Fibroblast of lung (primary cell): Measurements from ENCODE around the gene ANKRD13D. TPM values are rescaled to one million over a fixed set of nuclear protein-coding genes. Genes with fewer than 3 reads are reported as not detected.

Experiments
- DNase-seq, 2 donors: peaks; one replicate each; pipeline versions ENCODE4 v3.0.0 to v3.0.0-alpha.2; 2010; ENCODE audit warnings: low read depth in 2 of 2
- H2AFZ ChIP-seq: 2 replicates; pipeline ENCODE4 v1.5.1; 2012; ENCODE audit warnings: low read length, control low read depth, inconsistent platforms
- H3K27ac ChIP-seq: 2 replicates; pipeline ENCODE4 v1.5.1; 2011; ENCODE audit warnings: low read length, control low read depth; ENCODE audit not compliant: insufficient read depth
- H3K27me3 ChIP-seq: 2 replicates; pipeline ENCODE4 v1.5.1; 2011; ENCODE audit warnings: mild to moderate bottlenecking, low read length; ENCODE audit not compliant: control insufficient read depth, insufficient read depth
- H3K36me3 ChIP-seq: 2 replicates; pipeline ENCODE4 v1.5.1; 2011; ENCODE audit warnings: low read length; ENCODE audit not compliant: control insufficient read depth, insufficient read depth
- H3K4me1 ChIP-seq: 2 replicates; pipeline ENCODE4 v1.5.1; 2011; ENCODE audit warnings: low read length; ENCODE audit not compliant: control insufficient read depth, insufficient read depth; ENCODE audit errors: extremely low read depth
- H3K4me2 ChIP-seq: 2 replicates; pipeline ENCODE4 v1.5.1; 2011; ENCODE audit warnings: low read length, control low read depth; ENCODE audit not compliant: insufficient read depth; ENCODE audit errors: extremely low read depth
- H3K4me3 ChIP-seq, 4 experiments: fragments of 200-600 bp in 1 of 4; sonication (generic) in 1 of 4; replicated peaks in 1 of 4; 2 replicates each; pipeline ENCODE4 v1.5.1; 2011 to 2016; ENCODE audit warnings: low read length in 4 of 4, low read depth in 3 of 4, mild to moderate bottlenecking in 3 of 4, control low read depth in 2 of 4, inconsistent platforms in 1 of 4, mixed read lengths in 1 of 4; ENCODE audit not compliant: insufficient read depth in 1 of 4; ENCODE audit errors: control extremely low read depth in 1 of 4
- H3K79me2 ChIP-seq: 2 replicates; pipeline ENCODE4 v1.5.1; 2012; ENCODE audit warnings: mild to moderate bottlenecking, low read length, inconsistent platforms; ENCODE audit not compliant: control insufficient read depth, insufficient read depth
- H3K9ac ChIP-seq: 2 replicates; pipeline ENCODE4 v1.5.1; 2011; ENCODE audit warnings: mild to moderate bottlenecking, low read length, control low read depth; ENCODE audit not compliant: insufficient read depth
- H3K9me3 ChIP-seq: 2 replicates; pipeline ENCODE4 v1.5.1; 2012; ENCODE audit warnings: low read depth, low read length; ENCODE audit not compliant: control insufficient read depth, insufficient read depth
- H4K20me1 ChIP-seq: 2 replicates; pipeline ENCODE4 v1.5.1; 2011; ENCODE audit warnings: low read length; ENCODE audit not compliant: control insufficient read depth, insufficient read depth; ENCODE audit errors: extremely low read depth
- EZH2 ChIP-seq: IDR thresholded peaks from 2 replicates; pipeline ENCODE4 v1.5.1; 2012; ENCODE audit warnings: low read length, control low read depth, mild to moderate bottlenecking; ENCODE audit errors: missing control alignments
- polyA plus RNA-seq, 2 donors: library from polyadenylated mRNA; depleted of rRNA in 1 of 2; stranded (reverse) in 1 of 2; unstranded in 1 of 2; fragments of >200 nt; gene quantifications; 2 replicates each; pipeline ENCODE4 v1.2.1, GENCODE V29; 2011 to 2012; ENCODE audit warnings: missing spikeins in 1 of 2
- total RNA-seq: library from RNA; depleted of rRNA; stranded (reverse); fragments of >200 nt; gene quantifications from 2 replicates; pipeline ENCODE4 v1.2.1, GENCODE V29; 2014
- TF ChIP-seq, protein P1 (sequence below), 2 donors: IDR thresholded peaks in 1 of 2; conservative IDR thresholded peaks in 1 of 2; 1 replicate in 1 of 2; 2 replicates in 1 of 2; pipeline ENCODE4 v1.5.1; 2011 to 2012; ENCODE audit warnings: low read length in 2 of 2, control low read depth in 1 of 2, inconsistent platforms in 1 of 2, low read depth in 1 of 2, mild to moderate bottlenecking in 1 of 2

The ANKRD13D gene
- total and polyA plus RNA-seq, 2 donors (not counting 1 experiment from before 2014, with no cell fraction given), result 11.5 to 45.4 TPM

DNA sequence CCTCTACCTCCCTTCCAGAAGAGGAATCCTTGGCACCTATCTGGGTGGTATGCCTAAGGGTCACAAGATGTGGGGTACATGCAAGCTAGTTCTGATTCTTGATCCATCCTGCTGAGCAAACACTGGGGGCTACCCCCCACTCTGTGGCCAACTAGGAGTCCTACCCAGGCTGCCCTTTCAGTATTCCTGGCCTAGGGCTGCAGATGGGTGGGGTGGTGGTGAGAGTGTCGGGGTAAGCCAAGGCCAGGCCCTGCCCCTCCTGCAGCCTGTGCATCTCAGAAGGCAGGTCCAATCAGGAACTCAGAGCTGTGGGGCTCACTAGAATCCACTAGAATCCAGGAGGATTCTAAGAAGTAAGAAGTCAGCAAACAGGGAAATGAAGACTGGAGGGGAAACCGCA lies 25.1 kb downstream of the ANKRD13D start:
- peaks cover 2% of the 10 kb centered on the region for H3K36me3 ChIP-seq
- no peak overlapping the region for H3K27ac ChIP-seq
- H3K79me2 ChIP-seq, result no peaks in the 10 kb centered on the region
- H3K4me2 ChIP-seq, result no peak overlapping the region
- no peaks in the 10 kb centered on the region for H3K9me3 ChIP-seq
- H4K20me1 ChIP-seq, result no peaks in the 10 kb centered on the region
- no peak overlapping the region for H2AFZ ChIP-seq
- H3K27me3 ChIP-seq, result no peaks in the 10 kb centered on the region
- H3K4me1 ChIP-seq, result peaks cover 2% of the 10 kb centered on the region
- DNase-seq, result no peak
- TF ChIP-seq, protein P1, sequence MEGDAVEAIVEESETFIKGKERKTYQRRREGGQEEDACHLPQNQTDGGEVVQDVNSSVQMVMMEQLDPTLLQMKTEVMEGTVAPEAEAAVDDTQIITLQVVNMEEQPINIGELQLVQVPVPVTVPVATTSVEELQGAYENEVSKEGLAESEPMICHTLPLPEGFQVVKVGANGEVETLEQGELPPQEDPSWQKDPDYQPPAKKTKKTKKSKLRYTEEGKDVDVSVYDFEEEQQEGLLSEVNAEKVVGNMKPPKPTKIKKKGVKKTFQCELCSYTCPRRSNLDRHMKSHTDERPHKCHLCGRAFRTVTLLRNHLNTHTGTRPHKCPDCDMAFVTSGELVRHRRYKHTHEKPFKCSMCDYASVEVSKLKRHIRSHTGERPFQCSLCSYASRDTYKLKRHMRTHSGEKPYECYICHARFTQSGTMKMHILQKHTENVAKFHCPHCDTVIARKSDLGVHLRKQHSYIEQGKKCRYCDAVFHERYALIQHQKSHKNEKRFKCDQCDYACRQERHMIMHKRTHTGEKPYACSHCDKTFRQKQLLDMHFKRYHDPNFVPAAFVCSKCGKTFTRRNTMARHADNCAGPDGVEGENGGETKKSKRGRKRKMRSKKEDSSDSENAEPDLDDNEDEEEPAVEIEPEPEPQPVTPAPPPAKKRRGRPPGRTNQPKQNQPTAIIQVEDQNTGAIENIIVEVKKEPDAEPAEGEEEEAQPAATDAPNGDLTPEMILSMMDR (conservative IDR thresholded peaks at IDR 0.05 in 1 of 2, IDR thresholded peaks at IDR 0.05 in 1 of 2; ENCODE audit: low read depth in 1 of 2, low read length in 2 of 2), result no peak
- TF ChIP-seq EZH2, result no peak
- no peak overlapping the region for H3K9ac ChIP-seq
- no peak overlapping the region for H3K4me3 ChIP-seq

DNA sequence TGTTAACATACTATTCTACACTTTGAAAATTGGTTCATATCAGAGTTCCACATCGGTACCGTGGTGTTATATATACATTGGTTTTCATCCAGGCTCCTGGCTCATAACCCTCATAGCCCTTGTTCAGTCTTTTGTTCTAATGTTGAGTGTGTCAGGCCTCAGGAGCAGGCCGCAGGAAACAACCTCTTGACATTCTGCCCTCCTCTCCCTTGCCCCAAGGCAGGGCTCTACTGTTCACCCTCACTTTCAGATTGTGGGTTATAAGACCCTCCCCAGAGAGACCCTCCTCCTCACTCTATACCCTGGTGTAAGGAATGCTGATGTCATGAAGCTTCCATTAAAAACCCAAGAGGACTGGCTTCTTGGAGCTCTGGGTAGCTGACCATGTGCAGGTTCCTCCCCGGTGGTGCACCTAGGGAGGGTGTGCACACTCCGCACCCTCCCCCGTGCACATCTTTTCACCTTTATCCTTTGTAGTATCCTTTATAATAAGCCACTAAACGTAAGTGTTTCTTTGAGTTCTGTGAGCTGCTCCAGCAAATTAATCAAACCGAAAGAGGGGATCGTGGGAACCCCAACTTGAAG lies 26.3 kb downstream of the ANKRD13D start:
- no peak overlapping the region for H3K4me3 ChIP-seq
- no peak overlapping the region for H3K4me2 ChIP-seq
- no peak for TF ChIP-seq EZH2
- TF ChIP-seq, protein P1 (conservative IDR thresholded peaks at IDR 0.05 in 1 of 2, IDR thresholded peaks at IDR 0.05 in 1 of 2; ENCODE audit: low read depth in 1 of 2, low read length in 2 of 2), result no peak
- DNase-seq, result no peak
- H2AFZ ChIP-seq, result no peak overlapping the region
- no peaks in the 10 kb centered on the region for H3K36me3 ChIP-seq
- H3K4me1 ChIP-seq, result peaks cover 2% of the 10 kb centered on the region
- no peak overlapping the region for H3K27ac ChIP-seq
- H3K9me3 ChIP-seq, result no peaks in the 10 kb centered on the region
- no peak overlapping the region for H3K9ac ChIP-seq
- no peaks in the 10 kb centered on the region for H3K27me3 ChIP-seq
- H4K20me1 ChIP-seq, result no peaks in the 10 kb centered on the region
- no peaks in the 10 kb centered on the region for H3K79me2 ChIP-seq

DNA sequence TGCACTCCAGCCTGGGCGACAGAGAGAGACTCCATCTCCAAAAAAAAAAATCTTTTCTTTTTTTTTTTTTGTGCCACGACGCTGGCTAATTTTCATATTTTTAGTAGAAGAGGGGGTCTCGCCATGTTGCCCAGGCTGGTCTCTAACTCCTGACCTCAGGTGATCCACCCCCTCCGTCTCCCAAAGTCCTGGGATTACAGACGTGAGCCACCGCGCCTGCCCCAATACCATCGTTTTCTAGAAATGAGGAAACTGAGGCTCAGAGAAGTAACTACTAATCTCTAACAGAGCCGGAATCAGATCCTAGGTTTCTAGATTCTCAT lies 27.7 kb downstream of the ANKRD13D start:
- TF ChIP-seq, protein P1 (conservative IDR thresholded peaks at IDR 0.05 in 1 of 2, IDR thresholded peaks at IDR 0.05 in 1 of 2; ENCODE audit: low read depth in 1 of 2, low read length in 2 of 2), result no peak
- TF ChIP-seq EZH2, result no peak
- Histone ChIP-seq H3K36me3 (no peaks in the 10 kb centered on the region), H3K9me3 (no peaks in the 10 kb centered on the region), H2AFZ (peak overlapping the region; percentile 91), H3K4me1 (peaks cover 2% of the 10 kb centered on the region), H3K27me3 (no peaks in the 10 kb centered on the region), H3K4me2 (peak overlapping the region; percentile 81), H3K9ac (no peak overlapping the region), H4K20me1 (no peaks in the 10 kb centered on the region), H3K27ac (peak overlapping the region; percentile 54), H3K79me2 (no peaks in the 10 kb centered on the region), H3K4me3 (peak overlapping the region; percentile 67 to 83 (median 80))
- no peak for DNase-seq
